WTC11 (cell line): ENCODE measurements around the gene DLG5.

Experiments
- E2F1 ChIP-seq: sonication (generic); formaldehyde crosslinking; IDR thresholded peaks from 2 replicates; pipeline ENCODE4 v1.8.0; 2022; ENCODE audit warnings: mild to moderate bottlenecking, missing genetic modification reagents
- FOXP4 ChIP-seq: sonication (generic); formaldehyde crosslinking; IDR thresholded peaks from 2 replicates; pipeline ENCODE4 v1.8.0; 2022; ENCODE audit warnings: mild to moderate bottlenecking, missing genetic modification reagents
- SMAD3 ChIP-seq: sonication (generic); formaldehyde crosslinking; IDR thresholded peaks from 2 replicates; pipeline ENCODE4 v1.8.0; 2022; ENCODE audit warnings: missing genetic modification reagents, mild to moderate bottlenecking, borderline replicate concordance
- SP1 ChIP-seq: sonication (generic); formaldehyde crosslinking; conservative IDR thresholded peaks from 2 replicates; pipeline ENCODE4 v1.8.1; 2022; ENCODE audit warnings: missing genetic modification reagents
- TEAD1 ChIP-seq: sonication (generic); formaldehyde crosslinking; IDR thresholded peaks from 2 replicates; pipeline ENCODE4 v1.8.0; 2022; ENCODE audit warnings: mild to moderate bottlenecking, missing genetic modification reagents
- TF ChIP-seq, protein P1 (sequence below): sonication (generic); formaldehyde crosslinking; IDR thresholded peaks from 2 replicates; pipeline ENCODE4 v1.8.0; 2022; ENCODE audit warnings: missing genetic modification reagents
- TF ChIP-seq, protein P2 (sequence below): fragments of 200-600 bp; IDR thresholded peaks from 2 replicates; pipeline ENCODE4 v1.8.0; 2022; ENCODE audit warnings: antibody characterized with exemption

- no peak for TF ChIP-seq SP1 (CRISPR knock-in tag)
- TF ChIP-seq FOXP4 (CRISPR knock-in tag): no peak
- no peak for TF ChIP-seq E2F1 (CRISPR knock-in tag)
- TF ChIP-seq, protein P1, sequence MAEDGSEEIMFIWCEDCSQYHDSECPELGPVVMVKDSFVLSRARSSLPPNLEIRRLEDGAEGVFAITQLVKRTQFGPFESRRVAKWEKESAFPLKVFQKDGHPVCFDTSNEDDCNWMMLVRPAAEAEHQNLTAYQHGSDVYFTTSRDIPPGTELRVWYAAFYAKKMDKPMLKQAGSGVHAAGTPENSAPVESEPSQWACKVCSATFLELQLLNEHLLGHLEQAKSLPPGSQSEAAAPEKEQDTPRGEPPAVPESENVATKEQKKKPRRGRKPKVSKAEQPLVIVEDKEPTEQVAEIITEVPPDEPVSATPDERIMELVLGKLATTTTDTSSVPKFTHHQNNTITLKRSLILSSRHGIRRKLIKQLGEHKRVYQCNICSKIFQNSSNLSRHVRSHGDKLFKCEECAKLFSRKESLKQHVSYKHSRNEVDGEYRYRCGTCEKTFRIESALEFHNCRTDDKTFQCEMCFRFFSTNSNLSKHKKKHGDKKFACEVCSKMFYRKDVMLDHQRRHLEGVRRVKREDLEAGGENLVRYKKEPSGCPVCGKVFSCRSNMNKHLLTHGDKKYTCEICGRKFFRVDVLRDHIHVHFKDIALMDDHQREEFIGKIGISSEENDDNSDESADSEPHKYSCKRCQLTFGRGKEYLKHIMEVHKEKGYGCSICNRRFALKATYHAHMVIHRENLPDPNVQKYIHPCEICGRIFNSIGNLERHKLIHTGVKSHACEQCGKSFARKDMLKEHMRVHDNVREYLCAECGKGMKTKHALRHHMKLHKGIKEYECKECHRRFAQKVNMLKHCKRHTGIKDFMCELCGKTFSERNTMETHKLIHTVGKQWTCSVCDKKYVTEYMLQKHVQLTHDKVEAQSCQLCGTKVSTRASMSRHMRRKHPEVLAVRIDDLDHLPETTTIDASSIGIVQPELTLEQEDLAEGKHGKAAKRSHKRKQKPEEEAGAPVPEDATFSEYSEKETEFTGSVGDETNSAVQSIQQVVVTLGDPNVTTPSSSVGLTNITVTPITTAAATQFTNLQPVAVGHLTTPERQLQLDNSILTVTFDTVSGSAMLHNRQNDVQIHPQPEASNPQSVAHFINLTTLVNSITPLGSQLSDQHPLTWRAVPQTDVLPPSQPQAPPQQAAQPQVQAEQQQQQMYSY (CRISPR knock-in tag): no peak
- TF ChIP-seq, protein P2, sequence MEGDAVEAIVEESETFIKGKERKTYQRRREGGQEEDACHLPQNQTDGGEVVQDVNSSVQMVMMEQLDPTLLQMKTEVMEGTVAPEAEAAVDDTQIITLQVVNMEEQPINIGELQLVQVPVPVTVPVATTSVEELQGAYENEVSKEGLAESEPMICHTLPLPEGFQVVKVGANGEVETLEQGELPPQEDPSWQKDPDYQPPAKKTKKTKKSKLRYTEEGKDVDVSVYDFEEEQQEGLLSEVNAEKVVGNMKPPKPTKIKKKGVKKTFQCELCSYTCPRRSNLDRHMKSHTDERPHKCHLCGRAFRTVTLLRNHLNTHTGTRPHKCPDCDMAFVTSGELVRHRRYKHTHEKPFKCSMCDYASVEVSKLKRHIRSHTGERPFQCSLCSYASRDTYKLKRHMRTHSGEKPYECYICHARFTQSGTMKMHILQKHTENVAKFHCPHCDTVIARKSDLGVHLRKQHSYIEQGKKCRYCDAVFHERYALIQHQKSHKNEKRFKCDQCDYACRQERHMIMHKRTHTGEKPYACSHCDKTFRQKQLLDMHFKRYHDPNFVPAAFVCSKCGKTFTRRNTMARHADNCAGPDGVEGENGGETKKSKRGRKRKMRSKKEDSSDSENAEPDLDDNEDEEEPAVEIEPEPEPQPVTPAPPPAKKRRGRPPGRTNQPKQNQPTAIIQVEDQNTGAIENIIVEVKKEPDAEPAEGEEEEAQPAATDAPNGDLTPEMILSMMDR: no peak
- no peak for TF ChIP-seq TEAD1 (CRISPR knock-in tag)
- TF ChIP-seq SMAD3: no peak
These were observed 21.3 kb downstream of the DLG5 start for GRCh38 chr10:77905086-77905748.
